Measurements from ENCODE around the gene MYO18A.

DNA sequence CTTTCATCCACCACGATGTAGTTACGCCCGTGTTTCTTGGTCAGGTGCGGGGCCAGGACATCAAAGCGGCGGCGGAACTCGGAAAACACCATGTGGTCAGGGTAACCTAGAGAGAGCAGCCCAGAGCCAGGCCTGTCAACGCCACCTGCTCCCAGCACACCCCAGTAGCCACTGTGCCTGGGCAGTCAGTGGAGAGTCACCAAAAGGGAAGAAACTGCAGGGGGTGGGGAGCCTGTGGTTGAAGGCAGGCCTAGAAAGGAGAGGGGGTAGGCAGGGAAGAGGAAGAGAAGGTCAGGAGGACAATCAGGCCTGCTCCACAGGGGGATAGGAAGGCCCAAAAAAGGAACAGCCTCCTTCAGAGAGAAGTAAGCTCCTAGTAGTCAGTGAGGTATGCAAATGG lies 73.1 kb downstream of the MYO18A start:
- TF ChIP-seq EZH2 (IDR thresholded peaks at IDR 0.05; ENCODE audit: insufficient read depth, poor library complexity, severe bottlenecking), result no peak
- TF ChIP-seq EZH2phosphoT487 (IDR thresholded peaks at IDR 0.05; ENCODE audit: insufficient read depth, low read depth), result no peak
